CD4-positive, alpha-beta T cell treated with Interferon alpha-2 for 1 hour (primary cell): Measurements from ENCODE around the gene PTTG1IP2.

ENCODE experiments used
- DNase-seq, 2 donors: peaks; one replicate each; pipeline ENCODE4 v3.0.0-alpha.2; 2020 to 2022

PTTG1IP2 gene

GRCh38 chr7:90469554-90469953 lies at the start of gene PTTG1IP2:
PTTG1IP2 (plus strand) TSS chr7:90469639; CDS start chr7:90469787, 148 bp downstream.
- no peak for DNase-seq

GRCh38 chr7:90421651-90422050 lies 47.8 kb upstream of the PTTG1IP2 start:
- no peak for DNase-seq

GRCh38 chr7:90424720-90425119 lies 44.7 kb upstream of the PTTG1IP2 start:
- DNase-seq, result no peak

DNA sequence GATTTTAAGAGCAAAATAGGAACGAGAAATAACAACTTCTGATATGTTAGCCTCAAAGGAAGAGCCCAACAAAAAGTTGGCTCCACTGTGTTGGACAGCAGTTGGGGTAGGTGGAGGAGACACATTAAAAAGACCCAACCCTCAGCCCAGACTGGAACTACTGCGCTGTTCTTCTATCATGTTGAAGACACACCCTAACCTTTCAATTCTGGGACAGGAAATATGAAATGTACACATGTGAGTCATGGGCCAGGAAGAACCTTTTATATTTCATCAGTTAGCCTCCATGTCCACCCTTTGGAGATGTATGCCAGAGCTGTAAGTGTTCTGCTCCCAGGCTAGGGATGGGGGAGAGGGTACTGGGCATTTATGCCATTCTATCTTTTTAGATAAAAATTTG lies 44.1 kb upstream of the PTTG1IP2 start:
- no peak for DNase-seq

DNA sequence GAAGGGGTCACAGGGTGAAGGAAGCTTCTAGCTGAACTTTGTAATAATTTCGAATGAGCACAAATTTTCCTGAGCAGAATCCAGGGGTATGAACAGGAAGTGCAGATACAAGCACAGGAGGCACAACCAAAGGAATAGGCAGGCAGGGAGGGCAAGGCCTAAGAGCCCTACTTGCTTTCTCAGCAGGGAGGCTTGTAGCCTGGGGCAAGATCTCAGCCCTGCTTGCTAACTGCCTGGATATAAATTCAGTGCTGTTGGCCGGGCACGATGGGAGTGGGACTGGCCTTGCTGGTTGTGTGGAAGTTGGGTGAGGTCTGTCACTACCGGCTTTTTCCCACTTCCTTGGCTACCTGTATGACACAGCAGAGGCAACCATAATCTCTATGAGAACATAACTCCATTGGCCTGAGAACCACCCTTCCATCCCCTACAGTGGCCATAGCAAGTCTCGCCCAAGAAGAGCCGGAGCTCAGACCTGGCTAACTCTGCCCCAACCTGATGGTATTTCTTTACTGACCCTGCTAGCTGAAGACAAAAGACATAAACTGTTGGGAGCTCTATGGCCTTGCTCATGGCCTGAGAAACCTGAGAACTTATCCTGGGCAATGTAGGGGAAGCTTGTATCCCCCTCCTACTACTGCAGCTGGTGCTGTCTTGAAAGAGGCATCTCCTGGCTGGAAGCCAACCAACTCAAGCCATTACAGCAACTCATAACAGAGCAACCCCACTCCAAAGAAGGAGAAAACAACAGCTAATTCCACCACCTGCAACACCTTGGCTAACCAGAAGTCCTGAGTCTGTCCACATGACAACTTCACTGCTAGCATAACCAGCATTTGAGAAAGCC lies 38.6 kb upstream of the PTTG1IP2 start:
- DNase-seq, result no peak

GRCh38 chr7:90432752-90433151 lies 36.7 kb upstream of the PTTG1IP2 start:
- no peak for DNase-seq

DNA sequence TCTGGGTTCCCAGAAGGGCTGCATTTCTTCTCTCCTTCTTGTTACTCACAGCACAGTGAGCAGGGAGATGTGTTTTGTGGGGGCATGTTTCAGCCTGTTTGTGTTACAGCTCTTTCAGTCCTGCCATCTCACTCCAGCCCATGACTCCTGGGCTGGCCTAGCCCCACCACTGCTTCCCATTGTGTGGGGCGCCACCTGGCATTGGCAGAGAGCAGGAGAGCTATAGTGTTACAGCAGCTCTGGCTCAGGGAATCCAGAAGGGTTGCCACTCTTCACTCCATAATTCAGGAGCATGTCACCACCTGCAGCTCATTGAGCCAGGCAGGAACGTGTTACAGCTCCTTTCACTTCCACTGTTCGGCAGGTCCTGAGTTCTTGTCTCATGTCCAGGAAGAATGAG lies 36.2 kb upstream of the PTTG1IP2 start:
- no peak for DNase-seq

GRCh38 chr7:90445633-90446032 lies 23.8 kb upstream of the PTTG1IP2 start:
- DNase-seq, result no peak

GRCh38 chr7:90446137-90446899 lies 23.1 kb upstream of the PTTG1IP2 start:
- no peak for DNase-seq

GRCh38 chr7:90453259-90453891 lies 16.1 kb upstream of the PTTG1IP2 start:
- DNase-seq, result no peak

DNA sequence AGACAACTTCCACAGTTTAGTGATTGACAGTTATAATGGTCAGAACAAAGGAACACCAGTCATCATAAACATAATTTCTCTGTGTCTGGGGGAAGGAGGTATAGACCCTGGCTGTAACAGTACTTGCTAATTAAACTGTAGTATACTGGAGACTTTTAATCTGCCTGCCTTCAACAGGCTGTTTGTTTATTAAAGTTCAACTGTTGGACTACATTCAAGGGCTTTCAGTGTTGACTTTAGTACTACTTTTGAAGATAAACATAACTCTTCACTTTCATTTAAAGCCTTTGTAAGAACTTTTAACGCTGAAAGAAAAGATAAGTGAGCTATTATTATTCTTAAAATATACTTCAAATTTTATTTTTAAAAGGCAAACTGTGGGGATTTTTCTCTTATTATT lies 15.5 kb upstream of the PTTG1IP2 start:
- DNase-seq, result no peak

- peak in 1 of 2 donors; percentile 53 for DNase-seq
Measured at GRCh38 chr7:90455163-90456030, 14.0 kb upstream of the PTTG1IP2 start.

DNA sequence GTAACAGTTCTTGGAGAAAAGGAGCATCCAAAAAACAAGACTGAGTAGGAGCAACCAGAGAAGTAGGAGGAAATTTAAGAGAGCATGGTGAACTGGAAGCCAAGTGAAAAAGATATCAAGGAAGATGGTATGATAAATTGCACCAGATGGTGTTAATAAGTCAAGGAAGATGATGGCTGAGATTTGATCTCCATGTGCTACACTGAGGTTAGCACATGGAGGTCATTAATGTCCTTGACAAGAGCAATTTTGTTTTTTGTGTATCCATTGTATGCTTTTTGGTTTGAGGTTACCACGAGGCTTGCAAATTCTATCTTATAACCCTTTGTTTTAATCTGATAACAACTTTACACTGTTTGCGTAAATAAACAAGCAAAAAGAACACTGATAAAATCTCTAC lies 11.3 kb upstream of the PTTG1IP2 start:
- no peak for DNase-seq

GRCh38 chr7:90459888-90460287 lies 9.6 kb upstream of the PTTG1IP2 start:
- no peak for DNase-seq

DNA sequence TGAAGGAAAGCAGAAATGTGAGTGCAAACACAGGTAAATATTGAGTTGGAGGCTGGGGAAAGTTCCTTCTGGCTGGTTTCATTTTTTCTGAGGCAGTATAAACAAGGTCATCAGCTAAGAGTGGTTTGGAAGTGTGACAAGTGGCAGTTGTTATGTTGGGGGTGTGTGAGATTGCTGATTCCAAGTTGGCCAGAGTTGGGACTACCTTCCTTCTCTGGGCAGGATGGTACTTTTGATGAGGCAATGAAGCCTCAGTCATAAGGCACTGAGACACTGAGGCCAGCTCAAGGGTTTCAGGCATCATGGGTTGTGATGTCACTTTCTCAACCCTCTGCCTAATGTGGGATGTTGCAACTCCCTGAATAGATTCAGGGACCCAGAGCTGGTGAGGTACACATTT lies 8.2 kb upstream of the PTTG1IP2 start:
- no peak for DNase-seq

DNA sequence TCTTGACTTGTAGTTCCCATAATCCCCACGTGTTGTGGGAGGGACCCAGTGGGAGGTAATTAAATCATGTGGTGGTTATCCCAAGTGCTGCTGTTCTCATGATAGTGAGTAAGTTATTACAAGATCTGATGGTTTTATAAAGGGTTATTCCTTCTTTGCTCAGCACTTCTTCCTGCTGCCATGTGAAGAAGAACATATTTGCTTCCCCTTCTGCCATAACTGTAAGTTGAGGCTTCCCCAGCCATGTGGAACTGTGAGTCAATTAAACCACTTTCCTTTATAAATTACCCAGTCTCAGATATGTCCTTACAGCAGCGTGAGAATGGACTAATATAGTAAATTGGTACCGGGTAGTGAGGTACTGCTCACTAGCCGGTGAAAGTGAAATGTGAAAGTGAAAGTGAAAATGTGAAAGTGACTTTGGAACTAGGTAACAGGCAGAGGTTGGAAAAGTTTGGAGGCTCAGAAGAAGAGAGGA lies 6.2 kb upstream of the PTTG1IP2 start:
- peak in 1 of 2 donors; percentile 49 for DNase-seq

- DNase-seq, result no peak
Measured at GRCh38 chr7:90465816-90466215, 3.6 kb upstream of the PTTG1IP2 start.

DNA sequence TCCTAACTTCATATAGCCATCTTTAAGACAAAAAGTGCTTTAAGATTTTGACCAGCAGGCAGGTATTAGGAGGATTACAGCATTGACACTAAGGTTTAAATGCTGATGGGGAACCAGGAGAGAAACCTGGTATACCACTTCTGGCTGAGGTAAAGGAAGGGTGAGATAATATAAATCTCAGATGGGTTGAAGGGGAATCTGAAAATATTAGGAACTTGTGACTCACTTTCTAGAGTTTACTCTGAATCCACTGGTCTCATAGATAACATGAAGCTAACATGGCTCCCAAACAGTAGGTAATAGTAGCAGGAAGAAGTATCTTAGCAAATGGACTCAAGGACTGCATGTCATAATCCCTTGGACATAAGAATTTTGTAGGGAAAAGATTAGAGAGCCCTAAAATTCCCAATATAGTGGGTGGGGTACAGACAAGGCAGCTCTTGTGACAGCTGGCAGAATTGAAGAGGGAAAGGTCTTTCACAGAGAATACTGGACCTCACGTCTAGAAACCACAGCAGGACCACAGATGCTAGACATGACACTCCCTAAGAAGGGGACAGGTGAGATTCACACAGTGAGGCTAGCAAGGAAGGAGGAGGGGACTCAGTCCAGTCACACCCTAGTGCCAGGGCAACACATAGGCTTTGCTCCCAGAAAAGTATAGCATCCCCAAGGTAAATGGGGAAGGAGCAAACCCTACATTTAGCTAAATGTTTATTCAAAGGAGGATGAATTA lies 3.5 kb downstream of the PTTG1IP2 start:
- no peak for DNase-seq

DNA sequence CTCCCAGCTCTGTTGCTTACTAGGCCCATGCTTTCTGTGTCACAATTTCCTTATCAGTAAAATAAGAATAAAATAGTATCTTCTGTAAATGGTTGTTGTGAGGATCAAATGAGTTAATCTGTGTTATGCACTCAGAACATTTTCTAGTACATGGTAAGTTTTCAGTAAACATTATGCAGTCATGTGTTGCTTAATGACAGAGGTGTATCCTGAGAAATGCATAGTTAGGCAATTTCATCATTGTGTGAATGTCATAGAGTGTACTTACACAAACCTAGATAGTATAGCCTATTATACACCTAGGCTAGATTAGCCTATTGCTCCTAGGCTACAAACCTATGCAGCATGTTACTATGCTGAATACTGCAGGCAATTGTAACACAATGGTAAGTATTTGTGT lies 4.4 kb downstream of the PTTG1IP2 start:
- DNase-seq, result no peak

GRCh38 chr7:90474284-90475210 lies 5.1 kb downstream of the PTTG1IP2 start:
- DNase-seq, result no peak

GRCh38 chr7:90483251-90483650 lies 13.8 kb downstream of the PTTG1IP2 start:
- DNase-seq, result no peak
